GM21825 (cell line): ENCODE data around the gene NOC4L.
A peak's percentile ranks its signal among the peaks of the same experiment; 100 is the strongest.
"Not testable (repeated sequence)": the region's sequence is repeated elsewhere in the genome, so short reads cannot be mapped to it uniquely, and the experiment has no call there.

Experiments
- ATAC-seq: cut with Tn5 transposase; IDR thresholded peaks from one replicate; pipeline ENCODE4 v1.9.1; 2021; ENCODE audit warnings: mild to moderate bottlenecking, moderate library complexity; ENCODE audit not compliant: unreplicated experiment

The NOC4L gene

GRCh38 chr12:132144115-132144809 is at the start of gene NOC4L, which contains the start of gene DDX51:
Gene NOC4L (plus strand): TSS chr12:132144457. CDS start chr12:132144489, 32 bp downstream.
Gene DDX51 (minus strand): TSS chr12:132144319. CDS start chr12:132144296, 23 bp downstream.
- peak; percentile 65 for ATAC-seq

- ATAC-seq: no peak
Observed at GRCh38 chr12:132095520-132096409, 48.5 kb upstream of the NOC4L start.

- no peak for ATAC-seq
Observed at GRCh38 chr12:132099739-132100138, 44.5 kb upstream of the NOC4L start.

GRCh38 chr12:132100306-132101065 is 43.8 kb upstream of the NOC4L start:
- no peak for ATAC-seq

GRCh38 chr12:132102297-132102696 is 42.0 kb upstream of the NOC4L start:
- ATAC-seq: no peak

- not testable (repeated sequence) for ATAC-seq
Observed at GRCh38 chr12:132103072-132103471, 41.2 kb upstream of the NOC4L start.

GRCh38 chr12:132103542-132104308 is 40.5 kb upstream of the NOC4L start:
- ATAC-seq: no peak

- no peak for ATAC-seq
Observed at GRCh38 chr12:132105467-132105866, 38.8 kb upstream of the NOC4L start.

- no peak for ATAC-seq
Observed at GRCh38 chr12:132106921-132107320, 37.3 kb upstream of the NOC4L start.

- no peak for ATAC-seq
Observed at GRCh38 chr12:132108211-132108832, 35.9 kb upstream of the NOC4L start.

GRCh38 chr12:132109741-132110140 is 34.5 kb upstream of the NOC4L start:
- no peak for ATAC-seq

- no peak for ATAC-seq
Observed at GRCh38 chr12:132110677-132111076, 33.6 kb upstream of the NOC4L start.

- ATAC-seq: no peak
Observed at GRCh38 chr12:132111654-132112304, 32.5 kb upstream of the NOC4L start.

- no peak for ATAC-seq
Observed at GRCh38 chr12:132114667-132115066, 29.6 kb upstream of the NOC4L start.

GRCh38 chr12:132115500-132115899 is 28.8 kb upstream of the NOC4L start:
- ATAC-seq: no peak

GRCh38 chr12:132116709-132117557 is 27.3 kb upstream of the NOC4L start:
- ATAC-seq: no peak

GRCh38 chr12:132117558-132117875 is 26.7 kb upstream of the NOC4L start:
- no peak for ATAC-seq

GRCh38 chr12:132118876-132119275 is 25.4 kb upstream of the NOC4L start:
- no peak for ATAC-seq

GRCh38 chr12:132121283-132121682 is 23.0 kb upstream of the NOC4L start:
- ATAC-seq: no peak
